Astrocyte (in vitro differentiated cells and primary cell): Measurements from ENCODE around the gene POLR3GL. TPM values are rescaled to one million over a fixed set of nuclear protein-coding genes. Genes with fewer than 3 reads are reported as not detected.
A peak's percentile ranks its signal among the peaks of the same experiment; 100 is the strongest.

Source experiments
- DNase-seq: peaks from one replicate; pipeline ENCODE4 v3.0.0-alpha.2; 2010; ENCODE audit warnings: low read depth
- FAIRE-seq: peaks from 2 replicates; lab custom pipeline; 2011; peaks lifted over from hg19 to GRCh38; lab: Jason Lieb, UNC
- H2AFZ ChIP-seq: 2 replicates; pipeline ENCODE4 v1.6.0; 2012; ENCODE audit warnings: low read depth, low read length, inconsistent platforms
- H3K27ac ChIP-seq: 2 replicates; pipeline ENCODE4 v1.5.1; 2011; ENCODE audit warnings: low read depth, low read length, inconsistent platforms
- H3K27me3 ChIP-seq: 2 replicates; pipeline ENCODE4 v1.6.0; 2011; ENCODE audit warnings: low read length, inconsistent platforms; ENCODE audit not compliant: insufficient read depth
- H3K36me3 ChIP-seq: 2 replicates; pipeline ENCODE4 v1.5.1; 2011; ENCODE audit warnings: low read length, inconsistent platforms; ENCODE audit not compliant: insufficient read depth
- H3K4me1 ChIP-seq: 2 replicates; pipeline ENCODE4 v1.5.1; 2011; ENCODE audit warnings: low read length, inconsistent platforms; ENCODE audit not compliant: insufficient read depth
- H3K4me2 ChIP-seq: 2 replicates; pipeline ENCODE4 v1.6.0; 2012; ENCODE audit warnings: low read length, inconsistent platforms
- H3K4me3 ChIP-seq: 2 replicates; pipeline ENCODE4 v1.5.1; 2011; ENCODE audit warnings: low read depth, mild to moderate bottlenecking, low read length, inconsistent platforms; ENCODE audit not compliant: insufficient read depth
- H3K79me2 ChIP-seq: 2 replicates; pipeline ENCODE4 v1.6.0; 2012; ENCODE audit warnings: mild to moderate bottlenecking, low read length, inconsistent platforms; ENCODE audit not compliant: insufficient read depth
- H3K9ac ChIP-seq: 2 replicates; pipeline ENCODE4 v1.6.0; 2012; ENCODE audit warnings: mild to moderate bottlenecking, low read length, inconsistent platforms
- H3K9me3 ChIP-seq: 2 replicates; pipeline ENCODE4 v1.5.1; 2012; ENCODE audit warnings: low read depth, mild to moderate bottlenecking, low read length, inconsistent platforms; ENCODE audit not compliant: insufficient read depth
- H4K20me1 ChIP-seq: 2 replicates; pipeline ENCODE4 v1.6.0; 2012; ENCODE audit warnings: low read length, inconsistent platforms; ENCODE audit not compliant: insufficient read depth
- H3K27ac Mint-ChIP-seq: one replicate; pipeline ENCODE4 v1.8.0; 2021; ENCODE audit warnings: mild to moderate bottlenecking, mixed read lengths; ENCODE audit not compliant: unreplicated experiment
- H3K27me3 Mint-ChIP-seq: one replicate; pipeline ENCODE4 v1.8.0; 2021; ENCODE audit warnings: low read depth, mixed read lengths; ENCODE audit not compliant: unreplicated experiment
- H3K36me3 Mint-ChIP-seq: one replicate; pipeline ENCODE4 v1.8.0; 2021; ENCODE audit warnings: low read depth, mixed read lengths; ENCODE audit not compliant: unreplicated experiment
- H3K4me1 Mint-ChIP-seq: one replicate; pipeline ENCODE4 v1.8.0; 2021; ENCODE audit warnings: low read depth, mixed read lengths; ENCODE audit not compliant: unreplicated experiment
- H3K4me3 Mint-ChIP-seq: one replicate; pipeline ENCODE4 v1.8.0; 2021; ENCODE audit warnings: mild to moderate bottlenecking, moderate library complexity, mixed read lengths; ENCODE audit not compliant: unreplicated experiment
- H3K9me3 Mint-ChIP-seq: one replicate; pipeline ENCODE4 v1.8.0; 2021; ENCODE audit warnings: mild to moderate bottlenecking, mixed read lengths; ENCODE audit not compliant: unreplicated experiment
- EZH2 ChIP-seq: IDR thresholded peaks from 2 replicates; pipeline ENCODE4 v1.6.1; 2012; ENCODE audit warnings: mild to moderate bottlenecking, low read length, inconsistent platforms; ENCODE audit not compliant: insufficient read depth
- total RNA-seq: library from RNA; stranded (reverse); gene quantifications from 2 replicates; pipeline ENCODE4 v1.2.1, GENCODE V29; 2021
- TF ChIP-seq, protein P1 (sequence below): IDR thresholded peaks from 2 replicates; pipeline ENCODE4 v1.5.1; 2011; ENCODE audit warnings: low read depth, mild to moderate bottlenecking, inconsistent platforms, low read length, moderate library complexity; ENCODE audit not compliant: insufficient read depth

POLR3GL gene
- total RNA-seq, 1 donor from 2014 or later: 20.5 TPM

DNA sequence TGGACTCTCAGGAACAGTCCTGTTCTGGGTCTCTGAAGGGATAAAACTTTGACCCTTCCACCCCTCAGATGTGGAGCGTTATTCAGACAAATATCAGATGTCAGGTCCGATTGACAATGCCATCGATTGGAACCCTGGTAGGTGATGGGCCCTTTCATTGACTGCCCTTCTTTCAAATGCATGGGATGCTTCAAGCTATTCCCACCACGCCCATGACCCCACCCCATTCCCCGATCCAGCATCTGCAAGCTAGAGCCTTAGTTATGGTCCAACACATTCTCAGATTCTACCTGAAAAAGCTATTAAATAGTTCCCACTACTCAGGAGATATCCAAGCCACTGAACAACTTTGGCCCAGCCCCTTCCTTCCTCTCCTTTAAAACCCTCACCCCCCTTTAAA lies 12.5 kb downstream of the POLR3GL start:
- H3K27me3 Mint-ChIP-seq: no peaks in the 10 kb centered on the region
- H3K9me3 ChIP-seq: no peaks in the 10 kb centered on the region
- no peak overlapping the region for H3K4me2 ChIP-seq
- no peaks in the 10 kb centered on the region for H3K79me2 ChIP-seq
- FAIRE-seq: no peak
- H3K36me3 ChIP-seq: no peaks in the 10 kb centered on the region
- H3K4me3 Mint-ChIP-seq: no peak overlapping the region
- H2AFZ ChIP-seq: peak overlapping the region; percentile 28
- H3K36me3 Mint-ChIP-seq: peaks cover 3% of the 10 kb centered on the region
- peaks cover 28% of the 10 kb centered on the region for H3K4me1 ChIP-seq
- H3K4me1 Mint-ChIP-seq: peaks cover 4% of the 10 kb centered on the region
- H4K20me1 ChIP-seq: no peaks in the 10 kb centered on the region
- H3K27ac ChIP-seq: no peak overlapping the region
- no peak overlapping the region for H3K4me3 ChIP-seq
- H3K9ac ChIP-seq: no peak overlapping the region
- no peak overlapping the region for H3K27ac Mint-ChIP-seq
- H3K27me3 ChIP-seq: no peaks in the 10 kb centered on the region
- H3K9me3 Mint-ChIP-seq: no peaks in the 10 kb centered on the region
- TF ChIP-seq, protein P1, sequence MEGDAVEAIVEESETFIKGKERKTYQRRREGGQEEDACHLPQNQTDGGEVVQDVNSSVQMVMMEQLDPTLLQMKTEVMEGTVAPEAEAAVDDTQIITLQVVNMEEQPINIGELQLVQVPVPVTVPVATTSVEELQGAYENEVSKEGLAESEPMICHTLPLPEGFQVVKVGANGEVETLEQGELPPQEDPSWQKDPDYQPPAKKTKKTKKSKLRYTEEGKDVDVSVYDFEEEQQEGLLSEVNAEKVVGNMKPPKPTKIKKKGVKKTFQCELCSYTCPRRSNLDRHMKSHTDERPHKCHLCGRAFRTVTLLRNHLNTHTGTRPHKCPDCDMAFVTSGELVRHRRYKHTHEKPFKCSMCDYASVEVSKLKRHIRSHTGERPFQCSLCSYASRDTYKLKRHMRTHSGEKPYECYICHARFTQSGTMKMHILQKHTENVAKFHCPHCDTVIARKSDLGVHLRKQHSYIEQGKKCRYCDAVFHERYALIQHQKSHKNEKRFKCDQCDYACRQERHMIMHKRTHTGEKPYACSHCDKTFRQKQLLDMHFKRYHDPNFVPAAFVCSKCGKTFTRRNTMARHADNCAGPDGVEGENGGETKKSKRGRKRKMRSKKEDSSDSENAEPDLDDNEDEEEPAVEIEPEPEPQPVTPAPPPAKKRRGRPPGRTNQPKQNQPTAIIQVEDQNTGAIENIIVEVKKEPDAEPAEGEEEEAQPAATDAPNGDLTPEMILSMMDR: no peak
- TF ChIP-seq EZH2: no peak
- DNase-seq: no peak

DNA sequence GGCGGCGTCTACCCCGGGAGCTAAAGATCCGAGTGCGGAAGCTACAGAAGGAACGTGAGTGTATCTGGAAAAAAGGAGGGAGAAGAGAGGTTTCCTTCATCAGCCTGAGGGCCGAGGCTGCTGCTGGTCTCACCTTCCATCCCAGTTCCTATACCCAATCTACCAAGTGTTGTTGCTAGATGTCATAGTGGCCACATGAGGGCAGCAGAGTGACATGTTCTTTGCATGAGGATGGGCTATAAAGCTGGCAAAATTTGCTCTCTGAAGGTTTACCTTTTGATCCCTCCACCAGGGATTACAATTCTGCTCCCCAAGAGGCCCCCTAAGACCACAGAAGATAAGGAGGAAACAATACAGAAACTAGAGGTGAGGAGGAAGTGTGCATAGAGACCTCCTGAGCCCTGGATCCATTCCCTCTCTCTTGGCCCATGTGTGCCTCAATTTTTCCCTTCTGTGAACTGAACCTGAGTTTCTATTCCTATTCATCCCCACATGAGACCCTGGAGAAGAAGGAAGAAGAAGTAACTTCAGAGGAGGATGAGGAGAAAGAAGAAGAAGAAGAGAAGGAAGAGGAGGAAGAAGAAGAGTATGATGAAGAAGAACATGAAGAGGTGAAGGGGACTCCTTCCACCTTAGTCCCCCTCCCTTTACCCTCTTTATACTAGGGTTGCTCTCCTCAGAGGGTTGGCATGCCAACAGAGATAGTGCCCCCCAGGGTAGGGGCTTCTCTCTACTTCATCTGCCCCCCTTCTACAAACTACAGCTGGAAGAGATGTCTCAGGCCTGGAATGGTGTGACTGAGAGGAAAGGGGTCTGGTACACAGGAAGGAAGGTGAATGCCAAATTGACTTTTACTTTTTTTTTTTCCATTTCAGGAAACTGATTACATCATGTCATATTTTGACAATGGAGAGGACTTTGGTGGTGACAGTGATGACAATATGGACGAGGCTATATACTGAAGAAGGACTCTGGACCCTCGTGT lies 13.3 kb downstream of the POLR3GL start:
- peaks cover 3% of the 10 kb centered on the region for H3K36me3 Mint-ChIP-seq
- Histone ChIP-seq H3K9ac (peak overlapping the region; percentile 80), H3K27me3 (no peaks in the 10 kb centered on the region), H3K4me1 (peaks cover 28% of the 10 kb centered on the region), H3K9me3 (no peaks in the 10 kb centered on the region), H4K20me1 (no peaks in the 10 kb centered on the region), H3K79me2 (no peaks in the 10 kb centered on the region), H3K4me3 (no peak overlapping the region), H3K36me3 (no peaks in the 10 kb centered on the region), H3K27ac (peak overlapping the region; percentile 93), H2AFZ (peak overlapping the region; percentile 48), H3K4me2 (peak overlapping the region; percentile 79)
- H3K27me3 Mint-ChIP-seq: no peaks in the 10 kb centered on the region
- peaks cover 5% of the 10 kb centered on the region for H3K4me1 Mint-ChIP-seq
- H3K9me3 Mint-ChIP-seq: no peaks in the 10 kb centered on the region
- TF ChIP-seq, protein P1: peak; percentile 80
- TF ChIP-seq EZH2: no peak
- DNase-seq: peak; percentile 63
- FAIRE-seq: peak; percentile 5
- H3K4me3 Mint-ChIP-seq: peak overlapping the region; percentile 72
- no peak overlapping the region for H3K27ac Mint-ChIP-seq
